22Rv1 (cell line): ENCODE results near the gene NPC2.

Source experiments
- CTCF ChIP-seq: fragments of 450-650 bp; IDR thresholded peaks from 2 replicates; pipeline ENCODE4 v1.5.1; 2017; ENCODE audit warnings: mild to moderate bottlenecking
- ZFX ChIP-seq: fragments of 450-650 bp; IDR thresholded peaks from 2 replicates; pipeline ENCODE4 v1.6.1; 2017; ENCODE audit warnings: antibody characterized with exemption, borderline replicate concordance

- TF ChIP-seq CTCF, result no peak
- no peak for TF ChIP-seq ZFX
Measured at GRCh38 chr14:74519316-74520074, 26.4 kb upstream of the NPC2 start.
